Astrocyte (in vitro differentiated cells and primary cell): ENCODE measurements around the gene RMND1.

ENCODE experiments used
- CTCF ChIP-seq: IDR thresholded peaks from 2 replicates; pipeline ENCODE4 v1.5.1; 2011; ENCODE audit warnings: low read depth, mild to moderate bottlenecking, inconsistent platforms, low read length, moderate library complexity; ENCODE audit not compliant: insufficient read depth
- EZH2 ChIP-seq: IDR thresholded peaks from 2 replicates; pipeline ENCODE4 v1.6.1; 2012; ENCODE audit warnings: mild to moderate bottlenecking, low read length, inconsistent platforms; ENCODE audit not compliant: insufficient read depth

DNA sequence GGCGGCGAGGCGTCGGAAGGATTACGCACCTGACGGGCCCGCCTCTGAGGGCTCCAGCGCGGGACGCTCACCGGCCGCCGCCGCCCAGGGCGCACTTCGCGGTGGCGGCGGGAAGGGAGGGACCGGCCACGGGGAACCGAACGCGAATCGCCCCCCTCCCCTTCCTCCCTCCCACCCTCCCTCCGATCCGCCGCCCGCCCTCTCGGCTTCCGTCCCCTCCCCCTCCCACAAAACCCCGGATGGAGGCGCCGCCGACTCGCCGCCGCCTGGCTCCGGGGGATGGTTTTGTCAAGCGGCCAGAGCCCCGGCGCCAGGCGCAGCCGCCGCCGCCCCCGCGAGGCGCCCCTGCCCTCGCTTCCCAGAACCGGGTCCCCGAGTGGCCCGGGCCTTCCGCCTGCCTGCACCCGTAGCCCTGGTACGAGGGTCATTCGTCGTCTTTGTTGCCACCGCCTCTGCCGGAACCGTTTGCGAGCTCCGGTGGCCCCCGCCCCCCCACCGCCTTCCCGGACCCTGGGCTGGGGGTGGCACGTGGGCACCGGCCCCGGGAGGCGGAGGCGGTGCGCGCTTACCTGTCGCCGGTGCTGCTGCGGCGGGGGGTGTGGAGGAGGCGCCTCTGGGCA lies 61.0 kb downstream of the RMND1 start:
- TF ChIP-seq CTCF (no peak), EZH2 (no peak)
